GM12892 (cell line): ENCODE results near the gene CBX2.
"Not testable (repeated sequence)": the region's sequence is repeated elsewhere in the genome, so short reads cannot be mapped to it uniquely, and the experiment has no call there.

Experiments used
- DNase-seq: peaks from one replicate; pipeline ENCODE4 v3.0.0; 2011; ENCODE audit not compliant: insufficient read length
- FAIRE-seq: peaks from 2 replicates; lab custom pipeline; 2011; peaks lifted over from hg19 to GRCh38; lab: Jason Lieb, UNC
- POLR2A ChIP-seq: IDR thresholded peaks from 2 replicates; pipeline ENCODE4 v1.6.1; 2011; ENCODE audit warnings: low read depth, low read length, control low read depth
- POLR2AphosphoS5 ChIP-seq: IDR thresholded peaks from 2 replicates; pipeline ENCODE4 v1.6.1; 2011; ENCODE audit warnings: low read depth, low read length, control low read depth
- TAF1 ChIP-seq: IDR thresholded peaks from 2 replicates; pipeline ENCODE4 v1.6.1; 2011; ENCODE audit warnings: low read depth, mild to moderate bottlenecking, control low read depth, low read length, borderline replicate concordance

The CBX2 gene

GRCh38 chr17:79746889-79747507 is 30.9 kb upstream of the CBX2 start:
- FAIRE-seq (no peak), DNase-seq (no peak)
- TF ChIP-seq TAF1, result no peak
- no peak for TF ChIP-seq POLR2AphosphoS5
- TF ChIP-seq POLR2A, result no peak

DNA sequence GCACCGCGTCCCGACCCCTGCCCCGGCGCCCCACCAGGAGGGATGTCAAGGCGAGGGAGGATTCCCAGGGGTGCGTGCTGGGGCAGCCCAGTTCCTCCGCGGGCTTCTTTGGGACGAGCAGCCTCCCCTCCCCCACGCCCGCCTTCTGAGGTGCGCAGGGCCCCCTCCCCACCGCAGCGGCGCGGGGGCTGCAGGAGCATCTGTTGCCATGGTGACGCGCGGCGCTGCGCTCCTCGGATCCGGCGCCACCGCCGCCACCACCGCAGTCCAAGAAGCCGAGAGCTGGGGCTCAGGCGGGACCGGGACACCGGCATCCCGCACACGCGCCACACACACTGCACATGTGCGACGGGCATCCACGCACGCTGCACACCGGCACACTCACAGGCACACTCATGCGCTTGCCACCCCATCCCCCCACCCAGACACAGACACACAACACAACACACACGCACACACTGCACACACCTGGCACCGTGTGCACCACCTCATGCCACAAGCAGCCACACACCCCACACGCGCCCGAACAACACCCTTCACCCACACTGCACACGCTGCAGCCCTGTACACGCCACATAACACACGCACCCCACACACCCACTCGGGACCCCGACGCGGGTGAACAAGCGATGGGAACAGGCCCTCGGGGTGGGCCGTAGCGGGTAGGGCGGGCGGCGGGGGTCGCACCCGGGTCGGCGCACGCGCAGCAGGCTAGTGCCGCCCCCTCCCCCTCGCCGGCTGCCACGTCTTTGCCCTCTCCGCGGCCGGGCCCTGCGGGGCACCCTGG is 30.2 kb upstream of the CBX2 start:
- TF ChIP-seq TAF1 (no peak), POLR2AphosphoS5 (no peak), POLR2A (no peak)
- DNase-seq (no peak), FAIRE-seq (no peak)

- DNase-seq, result no peak
- FAIRE-seq, result no peak
- TF ChIP-seq POLR2AphosphoS5 (no peak), TAF1 (no peak), POLR2A (no peak)
Observed at GRCh38 chr17:79748295-79749099, 29.5 kb upstream of the CBX2 start.

GRCh38 chr17:79749156-79749815 is 28.7 kb upstream of the CBX2 start:
- DNase-seq (no peak), FAIRE-seq (no peak)
- TF ChIP-seq POLR2AphosphoS5, result no peak
- TF ChIP-seq POLR2A, result no peak
- TF ChIP-seq TAF1, result no peak

- FAIRE-seq (no peak), DNase-seq (no peak)
- TF ChIP-seq POLR2A (no peak), TAF1 (no peak), POLR2AphosphoS5 (no peak)
Observed at GRCh38 chr17:79749958-79750357, 28.0 kb upstream of the CBX2 start.

DNA sequence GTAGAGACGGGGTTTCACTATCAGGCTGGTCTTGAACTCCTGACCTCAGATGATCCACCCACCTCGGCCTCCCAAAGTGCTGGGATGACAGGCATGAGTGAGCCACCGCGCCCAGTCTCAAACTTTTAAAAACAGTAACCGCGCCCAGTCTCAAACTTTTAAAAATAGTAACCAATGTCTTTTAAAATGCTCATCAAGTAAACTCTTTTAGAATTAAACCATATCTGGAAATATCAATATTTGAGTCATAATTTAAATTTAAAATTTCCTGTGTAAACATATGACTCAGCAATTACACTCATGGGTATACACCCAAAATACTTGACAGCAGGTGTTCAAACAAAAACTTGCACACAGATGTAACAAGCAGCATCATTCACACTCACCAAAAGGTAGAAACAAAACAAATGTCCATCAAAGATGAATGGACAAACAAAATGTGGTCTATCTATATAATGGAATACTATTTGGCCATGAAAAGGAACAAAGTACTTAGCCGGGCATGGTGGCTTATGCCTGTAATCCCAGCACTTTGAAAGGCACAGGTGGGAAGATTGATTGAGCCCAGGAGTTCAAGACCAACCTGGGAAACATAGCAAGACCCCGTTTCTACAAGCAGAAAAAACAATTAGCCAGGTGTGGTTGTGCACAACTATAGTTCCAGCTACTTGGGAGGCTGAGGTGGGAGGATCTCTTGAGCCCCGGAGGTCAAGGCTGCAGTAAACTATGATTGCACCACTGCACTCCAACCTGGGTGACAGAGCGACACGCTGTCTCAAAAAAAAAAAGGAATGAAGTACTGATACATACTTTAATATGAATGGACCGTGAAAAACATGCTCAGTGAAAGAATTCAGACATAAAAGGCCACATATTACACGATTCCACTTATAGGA is 27.1 kb upstream of the CBX2 start:
- DNase-seq, result no peak
- TF ChIP-seq TAF1 (no peak), POLR2AphosphoS5 (no peak), POLR2A (no peak)
- FAIRE-seq, result no peak

- TF ChIP-seq TAF1 (no peak), POLR2A (no peak), POLR2AphosphoS5 (no peak)
- FAIRE-seq (no peak), DNase-seq (no peak)
Observed at GRCh38 chr17:79752175-79752574, 25.8 kb upstream of the CBX2 start.

GRCh38 chr17:79754370-79754769 is 23.6 kb upstream of the CBX2 start:
- FAIRE-seq (no peak), DNase-seq (no peak)
- TF ChIP-seq POLR2A (no peak), TAF1 (no peak), POLR2AphosphoS5 (no peak)

- FAIRE-seq, DNase-seq: not testable (repeated sequence)
Observed at GRCh38 chr17:79754903-79755302, 23.0 kb upstream of the CBX2 start.

- FAIRE-seq (no peak), DNase-seq (no peak)
- TF ChIP-seq POLR2A, result no peak
- TF ChIP-seq TAF1, result no peak
- no peak for TF ChIP-seq POLR2AphosphoS5
Observed at GRCh38 chr17:79755591-79755990, 22.4 kb upstream of the CBX2 start.
